ENCODE results near the gene AAGAB.

AAGAB gene

DNA sequence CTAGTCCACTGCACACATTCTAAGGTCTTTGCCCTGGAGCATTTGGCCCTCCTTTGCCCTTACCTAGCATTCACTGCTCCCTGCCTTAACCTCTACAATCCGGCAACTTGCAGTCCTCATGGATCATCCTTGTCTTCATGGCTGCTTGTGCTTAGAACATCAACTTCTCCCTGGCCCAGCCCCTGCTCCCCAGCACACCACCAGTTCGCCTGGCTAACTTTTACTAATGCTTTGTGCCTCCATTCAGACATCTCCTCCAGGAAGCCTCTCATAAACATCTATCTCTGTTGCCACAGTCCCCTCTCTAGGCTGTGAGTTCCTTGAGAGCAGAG lies 57.1 kb downstream of the AAGAB start:
- Histone ChIP-seq H3K4me3 (replicated peaks; ENCODE audit: insufficient read depth, low read length) (no peak overlapping the region), H3K27ac (replicated peaks) (no peak overlapping the region), H3K27me3 (ENCODE audit: insufficient read depth, poor library complexity, severe bottlenecking) (no peaks in the 10 kb centered on the region)
- no peak for DNase-seq (ENCODE audit: low read depth in 1 of 2, low spot score in 1 of 2)
- TF ChIP-seq SPI1 (IDR thresholded peaks at IDR 0.05; ENCODE audit: borderline replicate concordance, low read depth), result no peak
- TF ChIP-seq, protein P1, sequence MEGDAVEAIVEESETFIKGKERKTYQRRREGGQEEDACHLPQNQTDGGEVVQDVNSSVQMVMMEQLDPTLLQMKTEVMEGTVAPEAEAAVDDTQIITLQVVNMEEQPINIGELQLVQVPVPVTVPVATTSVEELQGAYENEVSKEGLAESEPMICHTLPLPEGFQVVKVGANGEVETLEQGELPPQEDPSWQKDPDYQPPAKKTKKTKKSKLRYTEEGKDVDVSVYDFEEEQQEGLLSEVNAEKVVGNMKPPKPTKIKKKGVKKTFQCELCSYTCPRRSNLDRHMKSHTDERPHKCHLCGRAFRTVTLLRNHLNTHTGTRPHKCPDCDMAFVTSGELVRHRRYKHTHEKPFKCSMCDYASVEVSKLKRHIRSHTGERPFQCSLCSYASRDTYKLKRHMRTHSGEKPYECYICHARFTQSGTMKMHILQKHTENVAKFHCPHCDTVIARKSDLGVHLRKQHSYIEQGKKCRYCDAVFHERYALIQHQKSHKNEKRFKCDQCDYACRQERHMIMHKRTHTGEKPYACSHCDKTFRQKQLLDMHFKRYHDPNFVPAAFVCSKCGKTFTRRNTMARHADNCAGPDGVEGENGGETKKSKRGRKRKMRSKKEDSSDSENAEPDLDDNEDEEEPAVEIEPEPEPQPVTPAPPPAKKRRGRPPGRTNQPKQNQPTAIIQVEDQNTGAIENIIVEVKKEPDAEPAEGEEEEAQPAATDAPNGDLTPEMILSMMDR (IDR thresholded peaks at IDR 0.05; ENCODE audit: insufficient read depth, low read length), result no peak
- TF ChIP-seq GABPA (IDR thresholded peaks at IDR 0.05; ENCODE audit: low read depth), result no peak
- TF ChIP-seq, protein P2, sequence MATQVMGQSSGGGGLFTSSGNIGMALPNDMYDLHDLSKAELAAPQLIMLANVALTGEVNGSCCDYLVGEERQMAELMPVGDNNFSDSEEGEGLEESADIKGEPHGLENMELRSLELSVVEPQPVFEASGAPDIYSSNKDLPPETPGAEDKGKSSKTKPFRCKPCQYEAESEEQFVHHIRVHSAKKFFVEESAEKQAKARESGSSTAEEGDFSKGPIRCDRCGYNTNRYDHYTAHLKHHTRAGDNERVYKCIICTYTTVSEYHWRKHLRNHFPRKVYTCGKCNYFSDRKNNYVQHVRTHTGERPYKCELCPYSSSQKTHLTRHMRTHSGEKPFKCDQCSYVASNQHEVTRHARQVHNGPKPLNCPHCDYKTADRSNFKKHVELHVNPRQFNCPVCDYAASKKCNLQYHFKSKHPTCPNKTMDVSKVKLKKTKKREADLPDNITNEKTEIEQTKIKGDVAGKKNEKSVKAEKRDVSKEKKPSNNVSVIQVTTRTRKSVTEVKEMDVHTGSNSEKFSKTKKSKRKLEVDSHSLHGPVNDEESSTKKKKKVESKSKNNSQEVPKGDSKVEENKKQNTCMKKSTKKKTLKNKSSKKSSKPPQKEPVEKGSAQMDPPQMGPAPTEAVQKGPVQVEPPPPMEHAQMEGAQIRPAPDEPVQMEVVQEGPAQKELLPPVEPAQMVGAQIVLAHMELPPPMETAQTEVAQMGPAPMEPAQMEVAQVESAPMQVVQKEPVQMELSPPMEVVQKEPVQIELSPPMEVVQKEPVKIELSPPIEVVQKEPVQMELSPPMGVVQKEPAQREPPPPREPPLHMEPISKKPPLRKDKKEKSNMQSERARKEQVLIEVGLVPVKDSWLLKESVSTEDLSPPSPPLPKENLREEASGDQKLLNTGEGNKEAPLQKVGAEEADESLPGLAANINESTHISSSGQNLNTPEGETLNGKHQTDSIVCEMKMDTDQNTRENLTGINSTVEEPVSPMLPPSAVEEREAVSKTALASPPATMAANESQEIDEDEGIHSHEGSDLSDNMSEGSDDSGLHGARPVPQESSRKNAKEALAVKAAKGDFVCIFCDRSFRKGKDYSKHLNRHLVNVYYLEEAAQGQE (IDR thresholded peaks at IDR 0.05; ENCODE audit: insufficient replicate concordance, low read depth), result no peak
- no peak for TF ChIP-seq POLR2AphosphoS5 (IDR thresholded peaks at IDR 0.05; ENCODE audit: low read depth)

DNA sequence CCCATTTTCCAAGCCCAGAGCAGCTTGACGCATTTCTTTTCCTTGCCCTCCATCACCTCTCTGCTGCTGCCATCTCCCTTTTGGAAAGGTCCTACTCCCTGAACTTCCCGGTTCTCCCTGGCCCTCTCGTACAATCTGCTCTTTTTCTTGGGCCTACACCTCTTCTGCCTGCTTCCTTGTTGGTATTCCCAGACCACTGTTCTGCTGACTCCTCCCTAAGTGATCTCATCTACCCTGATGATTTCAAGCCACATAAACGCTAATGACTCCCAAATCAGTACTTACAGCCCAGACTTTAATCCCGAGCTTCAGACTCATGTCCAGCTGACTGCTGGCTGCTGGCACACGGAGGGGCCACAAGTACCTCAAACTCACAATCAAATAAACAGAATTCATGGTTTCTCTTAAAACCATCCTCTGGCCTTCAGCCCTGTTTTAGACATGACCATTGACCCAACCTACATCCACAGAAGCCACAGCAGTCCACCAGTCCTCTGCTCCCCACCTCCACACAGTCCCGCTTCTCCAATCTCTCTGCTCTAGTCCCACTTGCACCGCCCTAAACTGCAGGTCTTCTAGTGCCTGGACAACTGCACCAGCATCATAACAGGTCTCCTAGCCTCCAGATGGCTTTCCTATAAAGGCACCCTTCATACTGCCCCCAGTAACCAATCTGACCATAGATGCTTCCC lies 57.6 kb downstream of the AAGAB start:
- no peak overlapping the region for H3K27ac ChIP-seq (replicated peaks)
- no peaks in the 10 kb centered on the region for H3K27me3 ChIP-seq (ENCODE audit: insufficient read depth, poor library complexity, severe bottlenecking)
- no peak overlapping the region for H3K4me3 ChIP-seq (replicated peaks; ENCODE audit: insufficient read depth, low read length)
- TF ChIP-seq, protein P1 (IDR thresholded peaks at IDR 0.05; ENCODE audit: insufficient read depth, low read length), result no peak
- TF ChIP-seq POLR2AphosphoS5 (IDR thresholded peaks at IDR 0.05; ENCODE audit: low read depth) (no peak), SPI1 (IDR thresholded peaks at IDR 0.05; ENCODE audit: borderline replicate concordance, low read depth) (no peak), GABPA (IDR thresholded peaks at IDR 0.05; ENCODE audit: low read depth) (no peak)
- TF ChIP-seq, protein P2 (IDR thresholded peaks at IDR 0.05; ENCODE audit: insufficient replicate concordance, low read depth), result no peak
- DNase-seq (ENCODE audit: low read depth in 1 of 2, low spot score in 1 of 2), result no peak

DNA sequence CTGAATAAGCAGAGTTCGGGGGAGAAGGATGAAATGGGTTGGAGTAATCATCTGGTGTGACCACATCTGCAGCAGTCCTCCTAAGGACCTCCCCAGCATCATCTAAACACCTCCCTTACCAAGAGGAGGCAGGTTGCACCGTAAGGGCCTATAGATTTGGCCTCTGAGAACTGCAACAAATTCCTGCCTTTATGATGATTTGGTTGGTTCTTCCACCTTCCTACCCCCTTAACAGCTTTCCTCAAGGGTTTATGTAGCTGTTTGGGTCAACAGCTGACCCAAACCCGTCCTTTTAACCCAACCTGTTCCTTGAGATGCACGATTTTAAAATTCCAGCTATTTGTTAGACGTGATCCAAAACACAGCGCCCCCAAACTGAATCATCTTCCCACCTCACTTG lies 58.2 kb downstream of the AAGAB start:
- no peak for DNase-seq (ENCODE audit: low read depth in 1 of 2, low spot score in 1 of 2)
- H3K4me3 ChIP-seq (replicated peaks; ENCODE audit: insufficient read depth, low read length), result no peak overlapping the region
- TF ChIP-seq GABPA (IDR thresholded peaks at IDR 0.05; ENCODE audit: low read depth) (no peak), SPI1 (IDR thresholded peaks at IDR 0.05; ENCODE audit: borderline replicate concordance, low read depth) (no peak)
- TF ChIP-seq, protein P2 (IDR thresholded peaks at IDR 0.05; ENCODE audit: insufficient replicate concordance, low read depth), result no peak
- TF ChIP-seq, protein P1 (IDR thresholded peaks at IDR 0.05; ENCODE audit: insufficient read depth, low read length), result no peak
- no peak overlapping the region for H3K27ac ChIP-seq (replicated peaks)
- H3K27me3 ChIP-seq (ENCODE audit: insufficient read depth, poor library complexity, severe bottlenecking), result no peaks in the 10 kb centered on the region

Measured in HL-60 (cell line).